Kidney epithelial cell (primary cell): ENCODE data around the gene KCNB1. TPM values are rescaled to one million over a fixed set of nuclear protein-coding genes. Genes with fewer than 3 reads are reported as not detected.

ENCODE experiments used
- DNase-seq: peaks from one replicate; pipeline ENCODE4 v3.0.0-alpha.2; 2010; ENCODE audit warnings: low read depth
- H3K27me3 ChIP-seq: 2 replicates; pipeline ENCODE4 v1.6.0; 2011; ENCODE audit warnings: low read length; ENCODE audit not compliant: control insufficient read depth, insufficient read depth
- H3K36me3 ChIP-seq: 2 replicates; pipeline ENCODE4 v1.5.1; 2011; ENCODE audit warnings: low read length; ENCODE audit not compliant: control insufficient read depth, insufficient read depth
- H3K4me3 ChIP-seq: 2 replicates; pipeline ENCODE4 v1.5.1; 2011; ENCODE audit warnings: low read depth, mild to moderate bottlenecking, control low read depth, low read length
- CTCF ChIP-seq: IDR thresholded peaks from 2 replicates; pipeline ENCODE4 v1.5.1; 2011; ENCODE audit warnings: mild to moderate bottlenecking, moderate library complexity, low read length, control low read depth, inconsistent platforms; ENCODE audit not compliant: insufficient read depth, poor library complexity, severe bottlenecking
- total RNA-seq: library from RNA; depleted of rRNA; stranded (reverse); fragments of >200 nt; gene quantifications from 2 replicates; pipeline ENCODE4 v1.2.3, GENCODE V29; 2015

KCNB1 gene
- total RNA-seq, 1 donor from 2014 or later: not detected

- H3K27me3 ChIP-seq: peaks cover 13% of the 10 kb centered on the region
- no peak for DNase-seq
- TF ChIP-seq CTCF: no peak
- no peak overlapping the region for H3K4me3 ChIP-seq
- no peaks in the 10 kb centered on the region for H3K36me3 ChIP-seq
These were observed 57.9 kb downstream of the KCNB1 start for GRCh38 chr20:49424536-49424935.

- no peak for TF ChIP-seq CTCF
- H3K27me3 ChIP-seq: peaks cover 15% of the 10 kb centered on the region
- H3K36me3 ChIP-seq: no peaks in the 10 kb centered on the region
- no peak overlapping the region for H3K4me3 ChIP-seq
- no peak for DNase-seq
These were observed 60.3 kb downstream of the KCNB1 start for GRCh38 chr20:49422161-49422560.

GRCh38 chr20:49420811-49421295, 61.6 kb downstream of the KCNB1 start:
- no peak for TF ChIP-seq CTCF
- Histone ChIP-seq H3K27me3 (peaks cover 13% of the 10 kb centered on the region), H3K36me3 (no peaks in the 10 kb centered on the region), H3K4me3 (no peak overlapping the region)
- no peak for DNase-seq

- peaks cover 16% of the 10 kb centered on the region for H3K27me3 ChIP-seq
- DNase-seq: no peak
- TF ChIP-seq CTCF: no peak
- no peaks in the 10 kb centered on the region for H3K36me3 ChIP-seq
- no peak overlapping the region for H3K4me3 ChIP-seq
These were observed 62.2 kb downstream of the KCNB1 start for GRCh38 chr20:49420292-49420691.

GRCh38 chr20:49419785-49420184, 62.7 kb downstream of the KCNB1 start:
- H3K27me3 ChIP-seq: peaks cover 14% of the 10 kb centered on the region

More at GRCh38 chr20:49419785-49420184, 62.7 kb downstream of the KCNB1 start:
- no peak for DNase-seq
- H3K4me3 ChIP-seq: no peak overlapping the region
- no peaks in the 10 kb centered on the region for H3K36me3 ChIP-seq
- TF ChIP-seq CTCF: no peak
